Measurements from ENCODE around the gene KLHL35. TPM values are rescaled to one million over a fixed set of nuclear protein-coding genes. Genes with fewer than 3 reads are reported as not detected.

KLHL35 gene
- total RNA-seq, 1 donor from 2014 or later = 12.5 TPM

GRCh38 chr11:75425422-75425821 lies 7.6 kb downstream of the KLHL35 start:
- no peaks in the 10 kb centered on the region for H3K27me3 Mint-ChIP-seq (ENCODE audit: low read depth)
- peaks cover 4% of the 10 kb centered on the region for H3K36me3 Mint-ChIP-seq (ENCODE audit: low read depth)
- no peak for DNase-seq (ENCODE audit: low spot score)
- peaks cover 44% of the 10 kb centered on the region for H3K4me1 Mint-ChIP-seq (ENCODE audit: low read depth)
- H3K4me3 Mint-ChIP-seq (ENCODE audit: unreplicated experiment) = no peak overlapping the region
- TF ChIP-seq CTCF (IDR thresholded peaks at IDR 0.05) = peak; percentile 57
- H3K27ac Mint-ChIP-seq (ENCODE audit: unreplicated experiment) = no peak overlapping the region
- H3K9me3 Mint-ChIP-seq (ENCODE audit: low read depth) = peaks cover 3% of the 10 kb centered on the region

- DNase-seq (ENCODE audit: low spot score) = no peak
- peaks cover 2% of the 10 kb centered on the region for H3K9me3 Mint-ChIP-seq (ENCODE audit: low read depth)
- no peak for TF ChIP-seq CTCF (IDR thresholded peaks at IDR 0.05)
- no peak overlapping the region for H3K27ac Mint-ChIP-seq (ENCODE audit: unreplicated experiment)
- no peak overlapping the region for H3K4me3 Mint-ChIP-seq (ENCODE audit: unreplicated experiment)
- peaks cover 3% of the 10 kb centered on the region for H3K36me3 Mint-ChIP-seq (ENCODE audit: low read depth)
- H3K4me1 Mint-ChIP-seq (ENCODE audit: low read depth) = peaks cover 46% of the 10 kb centered on the region
- H3K27me3 Mint-ChIP-seq (ENCODE audit: low read depth) = no peaks in the 10 kb centered on the region
These were observed 8.6 kb downstream of the KLHL35 start for GRCh38 chr11:75424396-75424795.

- Mint-ChIP-seq H3K27ac (ENCODE audit: unreplicated experiment) (peak overlapping the region; percentile 36), H3K27me3 (ENCODE audit: low read depth) (no peaks in the 10 kb centered on the region), H3K9me3 (ENCODE audit: low read depth) (no peaks in the 10 kb centered on the region), H3K4me3 (ENCODE audit: unreplicated experiment) (no peak overlapping the region), H3K4me1 (ENCODE audit: low read depth) (peaks cover 45% of the 10 kb centered on the region), H3K36me3 (ENCODE audit: low read depth) (no peaks in the 10 kb centered on the region)
- no peak for DNase-seq (ENCODE audit: low spot score)
- no peak for TF ChIP-seq CTCF (IDR thresholded peaks at IDR 0.05)
These were observed 9.3 kb downstream of the KLHL35 start for GRCh38 chr11:75423721-75424120.

- Mint-ChIP-seq H3K27ac (ENCODE audit: unreplicated experiment) (peak overlapping the region; percentile 77), H3K4me1 (ENCODE audit: low read depth) (peaks cover 53% of the 10 kb centered on the region), H3K4me3 (ENCODE audit: unreplicated experiment) (no peak overlapping the region), H3K27me3 (ENCODE audit: low read depth) (no peaks in the 10 kb centered on the region), H3K9me3 (ENCODE audit: low read depth) (no peaks in the 10 kb centered on the region), H3K36me3 (ENCODE audit: low read depth) (no peaks in the 10 kb centered on the region)
- DNase-seq (ENCODE audit: low spot score) = no peak
- no peak for TF ChIP-seq CTCF (IDR thresholded peaks at IDR 0.05)
These were observed 10.5 kb downstream of the KLHL35 start for GRCh38 chr11:75422248-75423231.

GRCh38 chr11:75421902-75422247 lies 11.1 kb downstream of the KLHL35 start:
- H3K4me3 Mint-ChIP-seq (ENCODE audit: unreplicated experiment) = no peak overlapping the region
- H3K36me3 Mint-ChIP-seq (ENCODE audit: low read depth) = no peaks in the 10 kb centered on the region
- no peaks in the 10 kb centered on the region for H3K9me3 Mint-ChIP-seq (ENCODE audit: low read depth)
- TF ChIP-seq CTCF (IDR thresholded peaks at IDR 0.05) = no peak
- no peak for DNase-seq (ENCODE audit: low spot score)
- H3K4me1 Mint-ChIP-seq (ENCODE audit: low read depth) = peaks cover 58% of the 10 kb centered on the region
- H3K27me3 Mint-ChIP-seq (ENCODE audit: low read depth) = no peaks in the 10 kb centered on the region
- H3K27ac Mint-ChIP-seq (ENCODE audit: unreplicated experiment) = peak overlapping the region; percentile 77
